ENCODE results near the gene CABP2. TPM values are rescaled to one million over a fixed set of nuclear protein-coding genes. Genes with fewer than 3 reads are reported as not detected.
"Not testable (repeated sequence)": the region's sequence is repeated elsewhere in the genome, so short reads cannot be mapped to it uniquely, and the experiment has no call there.

CABP2 gene
- total RNA-seq, 2 donors from 2014 or later, result not detected

- WGBS, 2 donors, result 87 to 92% methylated on average over 11 to 15 of the region's 15 CpGs
- DNase-seq, result no peak
- intact Hi-C loops (cut with DNase I), result no loop called here
These were observed 32.5 kb downstream of the CABP2 start for GRCh38 chr11:67490727-67491065.

DNA sequence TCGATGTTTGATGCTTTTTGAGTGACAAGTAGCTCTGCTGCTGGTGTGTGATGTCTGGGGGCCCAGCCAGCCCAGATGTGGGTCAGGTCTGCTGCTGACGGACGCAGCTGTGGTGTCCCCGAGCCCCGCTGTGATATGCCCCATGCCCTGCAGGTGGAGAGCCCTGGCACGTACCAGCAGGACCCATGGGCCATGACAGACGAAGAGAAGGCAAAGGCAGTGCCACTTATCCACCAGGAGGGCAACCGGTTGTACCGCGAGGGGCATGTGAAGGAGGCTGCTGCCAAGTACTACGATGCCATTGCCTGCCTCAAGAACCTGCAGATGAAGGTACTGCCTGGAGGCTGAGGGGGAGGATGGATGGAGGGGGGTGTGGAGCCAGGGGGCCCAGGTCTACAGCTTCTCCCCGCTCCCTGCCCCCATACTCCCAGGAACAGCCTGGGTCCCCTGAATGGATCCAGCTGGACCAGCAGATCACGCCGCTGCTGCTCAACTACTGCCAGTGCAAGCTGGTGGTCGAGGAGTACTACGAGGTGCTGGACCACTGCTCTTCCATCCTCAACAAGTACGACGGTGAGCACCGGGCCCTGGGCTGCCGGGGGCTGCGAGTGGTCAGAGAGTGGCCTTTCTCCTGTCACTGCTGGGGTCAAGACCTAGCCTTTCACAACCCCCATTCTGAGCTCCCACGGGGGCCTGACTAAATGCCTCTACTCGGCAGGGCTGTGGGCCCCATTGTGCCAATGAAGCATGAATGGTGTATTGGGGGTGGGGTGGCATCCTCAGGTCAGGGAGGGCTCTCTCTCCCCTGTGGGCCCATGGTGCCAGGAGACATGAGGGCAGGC, 33.1 kb downstream of the CABP2 start:
- TF ChIP-seq, protein P1, sequence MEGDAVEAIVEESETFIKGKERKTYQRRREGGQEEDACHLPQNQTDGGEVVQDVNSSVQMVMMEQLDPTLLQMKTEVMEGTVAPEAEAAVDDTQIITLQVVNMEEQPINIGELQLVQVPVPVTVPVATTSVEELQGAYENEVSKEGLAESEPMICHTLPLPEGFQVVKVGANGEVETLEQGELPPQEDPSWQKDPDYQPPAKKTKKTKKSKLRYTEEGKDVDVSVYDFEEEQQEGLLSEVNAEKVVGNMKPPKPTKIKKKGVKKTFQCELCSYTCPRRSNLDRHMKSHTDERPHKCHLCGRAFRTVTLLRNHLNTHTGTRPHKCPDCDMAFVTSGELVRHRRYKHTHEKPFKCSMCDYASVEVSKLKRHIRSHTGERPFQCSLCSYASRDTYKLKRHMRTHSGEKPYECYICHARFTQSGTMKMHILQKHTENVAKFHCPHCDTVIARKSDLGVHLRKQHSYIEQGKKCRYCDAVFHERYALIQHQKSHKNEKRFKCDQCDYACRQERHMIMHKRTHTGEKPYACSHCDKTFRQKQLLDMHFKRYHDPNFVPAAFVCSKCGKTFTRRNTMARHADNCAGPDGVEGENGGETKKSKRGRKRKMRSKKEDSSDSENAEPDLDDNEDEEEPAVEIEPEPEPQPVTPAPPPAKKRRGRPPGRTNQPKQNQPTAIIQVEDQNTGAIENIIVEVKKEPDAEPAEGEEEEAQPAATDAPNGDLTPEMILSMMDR (IDR thresholded peaks at IDR 0.05), result no peak
- TF ChIP-seq POLR2A (IDR thresholded peaks at IDR 0.05), result no peak
- ATAC-seq, result no peak
- DNase-seq, result no peak
- Histone ChIP-seq H3K27me3 (no peaks in the 10 kb centered on the region), H3K4me3 (no peak overlapping the region), H3K9me3 (no peaks in the 10 kb centered on the region), H3K36me3 (replicated peaks in 1 of 2; ENCODE audit: insufficient read depth in 1 of 2, low read depth in 2 of 2) (peaks cover 0 to 7% of the 10 kb centered on the region in 2 donors), H3K27ac (no peak overlapping the region), H3K4me1 (no peaks in the 10 kb centered on the region)
- 88 to 91% methylated on average over 19 to 23 of the region's 23 CpGs for WGBS, 2 donors
- intact Hi-C loops (cut with DNase I), result no loop called here

More at GRCh38 chr11:67490727-67491065, 32.5 kb downstream of the CABP2 start:
- TF ChIP-seq, protein P1 (IDR thresholded peaks at IDR 0.05), result no peak
- no peak for TF ChIP-seq POLR2A (IDR thresholded peaks at IDR 0.05)
- Histone ChIP-seq H3K4me3 (no peak overlapping the region), H3K9me3 (no peaks in the 10 kb centered on the region), H3K36me3 (replicated peaks in 1 of 2; ENCODE audit: insufficient read depth in 1 of 2, low read depth in 2 of 2) (peaks cover 0 to 9% of the 10 kb centered on the region in 2 donors), H3K27ac (no peak overlapping the region), H3K4me1 (no peaks in the 10 kb centered on the region), H3K27me3 (no peaks in the 10 kb centered on the region)
- ATAC-seq, result no peak

- no peaks in the 10 kb centered on the region for H3K9me3 ChIP-seq
- peaks cover 6% of the 10 kb centered on the region for H3K4me1 ChIP-seq
- intact Hi-C loops (cut with DNase I), result no loop called here
- no peak overlapping the region for H3K27ac ChIP-seq
- TF ChIP-seq, protein P1 (IDR thresholded peaks at IDR 0.05), result no peak
- no peak for TF ChIP-seq POLR2A (IDR thresholded peaks at IDR 0.05)
- no peaks in the 10 kb centered on the region for H3K27me3 ChIP-seq
- ATAC-seq (no peak), DNase-seq (no peak)
- WGBS, 2 donors, result 80 to 81% methylated on average over 7 to 25 of the region's 25 CpGs
- H3K36me3 ChIP-seq (replicated peaks in 1 of 2; ENCODE audit: insufficient read depth in 1 of 2, low read depth in 2 of 2), result peaks cover 0 to 7% of the 10 kb centered on the region in 2 donors
- no peak overlapping the region for H3K4me3 ChIP-seq
These were observed 33.9 kb downstream of the CABP2 start for GRCh38 chr11:67489203-67489884.

DNA sequence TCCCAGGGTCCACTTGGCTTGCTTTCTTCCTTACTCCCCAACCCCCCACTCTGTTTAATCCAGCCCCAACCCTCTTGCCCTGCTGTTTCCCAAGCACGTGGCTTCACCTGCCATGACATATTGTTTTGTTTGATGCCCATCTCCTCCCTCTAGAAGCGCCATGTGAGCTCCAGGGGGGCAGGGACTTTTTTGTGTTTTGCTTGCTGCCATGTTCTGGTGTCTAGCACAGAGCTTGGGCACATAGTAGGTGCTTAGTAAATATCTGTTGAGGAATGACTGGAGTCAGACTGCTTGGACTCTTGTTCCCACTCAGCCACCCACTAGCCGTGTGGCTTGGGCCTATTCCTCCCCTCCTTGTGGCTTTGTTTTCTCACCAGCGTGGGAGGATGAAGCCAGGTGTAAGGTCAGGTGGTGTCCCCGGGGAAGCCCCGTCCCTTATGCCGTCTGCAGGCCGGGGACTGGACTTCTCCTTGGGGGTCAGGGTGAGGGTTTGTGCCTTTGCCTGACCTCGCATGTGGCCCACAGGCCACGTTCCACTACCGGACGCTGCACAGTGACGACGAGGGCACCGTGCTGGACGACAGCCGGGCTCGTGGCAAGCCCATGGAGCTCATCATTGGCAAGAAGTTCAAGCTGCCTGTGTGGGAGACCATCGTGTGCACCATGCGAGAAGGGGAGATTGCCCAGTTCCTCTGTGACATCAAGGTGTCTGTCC, 36.6 kb downstream of the CABP2 start:
- Histone ChIP-seq H3K27ac (no peak overlapping the region), H3K36me3 (replicated peaks in 1 of 2; ENCODE audit: insufficient read depth in 1 of 2, low read depth in 2 of 2) (peaks cover 0 to 7% of the 10 kb centered on the region in 2 donors)
- no peak for DNase-seq

DNA sequence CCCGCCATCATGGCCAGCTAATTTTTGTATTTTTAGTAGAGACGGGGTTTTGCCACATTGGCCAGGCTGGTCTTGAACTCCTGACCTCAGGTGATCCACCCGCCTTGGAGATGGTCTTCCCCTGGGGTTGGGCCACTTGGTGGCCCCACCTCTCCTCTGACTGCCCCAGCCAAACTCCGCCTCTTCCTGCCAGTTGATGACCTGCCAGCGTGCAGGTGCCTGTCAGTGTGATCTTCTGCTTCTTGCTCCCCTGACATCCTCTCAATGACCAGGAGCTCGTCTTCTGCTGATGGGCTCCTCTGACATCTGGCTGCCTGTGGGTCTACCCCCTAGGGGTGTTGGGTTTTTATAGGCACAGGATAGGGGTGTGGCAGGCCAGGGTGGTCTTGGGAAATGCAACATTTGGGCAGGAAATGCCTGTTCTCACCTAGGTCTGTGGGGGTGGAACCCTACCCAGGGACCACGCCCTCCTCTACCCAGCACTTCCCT, 37.3 kb downstream of the CABP2 start:
- WGBS, 2 donors, result 83 to 90% methylated on average over 7 of the region's 7 CpGs
- H3K27me3 ChIP-seq; H3K36me3 ChIP-seq (replicated peaks in 1 of 2; ENCODE audit: insufficient read depth in 1 of 2, low read depth in 2 of 2); intact Hi-C loops (cut with DNase I); ATAC-seq; H3K27ac ChIP-seq; DNase-seq; H3K9me3 ChIP-seq; H3K4me3 ChIP-seq: not testable (repeated sequence)
- peaks cover 24% of the 10 kb centered on the region for H3K4me1 ChIP-seq

More for the DNA sequence above, 36.6 kb downstream of the CABP2 start:
- intact Hi-C loops (cut with DNase I), result no loop called here
- no peaks in the 10 kb centered on the region for H3K27me3 ChIP-seq
- no peak overlapping the region for H3K4me3 ChIP-seq
- H3K4me1 ChIP-seq, result peaks cover 24% of the 10 kb centered on the region
- WGBS, 2 donors, result 90 to 91% methylated on average over 19 to 20 of the region's 20 CpGs
- ATAC-seq, result no peak
- TF ChIP-seq POLR2A (IDR thresholded peaks at IDR 0.05), result no peak
- TF ChIP-seq, protein P1 (IDR thresholded peaks at IDR 0.05), result no peak
- no peaks in the 10 kb centered on the region for H3K9me3 ChIP-seq
